DMS79 treated with DMSO at 0.1 percent for 48 hours (cell line): ENCODE measurements around the gene CBX4.

Source experiments
- DNase-seq: peaks from one replicate; lab custom pipeline; 2025; lab: John Stamatoyannopoulos, UW

CBX4 gene

GRCh38 chr17:79841369-79842135, 2.3 kb upstream of the CBX4 start:
- DNase-seq, result peak; percentile 31

- DNase-seq, result no peak
Observed at GRCh38 chr17:79840989-79841286, 1.7 kb upstream of the CBX4 start.

DNA sequence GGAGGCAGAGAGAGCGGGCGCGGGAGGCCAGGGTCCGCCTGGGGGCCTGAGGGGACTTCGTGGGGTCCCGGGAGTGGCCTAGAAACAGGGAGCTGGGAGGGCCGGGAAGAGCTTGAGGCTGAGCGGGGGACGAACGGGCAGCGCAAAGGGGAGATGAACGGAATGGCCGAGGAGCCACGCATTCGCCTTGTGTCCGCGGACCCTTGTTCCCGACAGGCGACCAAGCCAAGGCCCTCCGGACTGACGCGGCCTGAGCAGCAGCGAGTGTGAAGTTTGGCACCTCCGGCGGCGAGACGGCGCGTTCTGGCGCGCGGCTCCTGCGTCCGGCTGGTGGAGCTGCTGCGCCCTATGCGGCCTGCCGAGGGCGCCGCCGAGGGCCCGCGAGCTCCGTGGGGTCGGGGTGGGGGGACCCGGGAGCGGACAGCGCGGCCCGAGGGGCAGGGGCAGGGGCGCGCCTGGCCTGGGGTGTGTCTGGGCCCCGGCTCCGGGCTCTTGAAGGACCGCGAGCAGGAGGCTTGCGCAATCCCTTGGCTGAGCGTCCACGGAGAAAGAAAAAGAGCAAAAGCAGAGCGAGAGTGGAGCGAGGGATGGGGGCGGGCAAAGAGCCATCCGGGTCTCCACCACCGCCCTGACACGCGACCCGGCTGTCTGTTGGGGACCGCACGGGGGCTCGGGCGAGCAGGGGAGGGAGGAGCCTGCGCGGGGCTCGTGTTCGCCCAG, 1.2 kb upstream of the CBX4 start:
- DNase-seq, result peak; percentile 33

DNA sequence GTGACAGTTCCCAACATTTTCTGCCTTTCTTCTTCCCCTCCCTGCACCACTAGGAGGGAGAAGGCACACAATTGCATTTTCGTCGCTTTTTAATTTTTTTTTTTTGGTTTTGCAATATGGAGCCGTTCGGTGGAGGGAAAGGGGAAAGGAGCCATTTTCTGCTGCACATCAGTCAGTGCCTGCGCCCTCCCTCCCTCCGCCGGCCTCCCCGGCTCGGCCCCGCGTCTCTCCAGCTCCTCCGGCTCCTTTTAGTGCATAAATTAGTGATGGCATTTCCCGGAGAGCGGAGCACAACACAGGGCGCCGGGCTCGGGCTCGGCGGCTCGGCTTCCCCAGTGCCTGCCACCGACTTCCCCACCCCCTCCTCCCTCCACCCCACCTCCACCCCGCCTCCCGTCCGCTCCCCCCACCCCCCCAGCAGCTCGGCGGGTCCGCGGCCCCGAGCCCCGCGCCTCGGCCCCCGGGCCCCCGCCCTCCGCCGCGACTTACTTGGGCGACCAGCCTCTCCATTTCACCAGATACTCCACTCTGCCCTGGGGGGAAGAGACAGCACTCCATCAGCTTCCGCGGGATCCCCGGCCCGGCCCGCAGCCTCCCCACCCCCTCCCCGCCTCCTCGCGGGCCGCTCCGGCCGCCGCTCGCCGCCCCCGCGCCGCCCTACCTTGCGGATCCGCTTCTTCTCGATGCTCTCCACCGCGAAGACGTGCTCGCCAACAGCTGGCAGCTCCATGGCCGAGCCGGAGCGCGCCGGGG, 542 bp downstream of the CBX4 start:
- DNase-seq, result peak; percentile 6

GRCh38 chr17:79837888-79838521, 1.2 kb downstream of the CBX4 start:
- DNase-seq, result no peak

- DNase-seq, result no peak
Observed at GRCh38 chr17:79836972-79837887, 2.0 kb downstream of the CBX4 start.

DNA sequence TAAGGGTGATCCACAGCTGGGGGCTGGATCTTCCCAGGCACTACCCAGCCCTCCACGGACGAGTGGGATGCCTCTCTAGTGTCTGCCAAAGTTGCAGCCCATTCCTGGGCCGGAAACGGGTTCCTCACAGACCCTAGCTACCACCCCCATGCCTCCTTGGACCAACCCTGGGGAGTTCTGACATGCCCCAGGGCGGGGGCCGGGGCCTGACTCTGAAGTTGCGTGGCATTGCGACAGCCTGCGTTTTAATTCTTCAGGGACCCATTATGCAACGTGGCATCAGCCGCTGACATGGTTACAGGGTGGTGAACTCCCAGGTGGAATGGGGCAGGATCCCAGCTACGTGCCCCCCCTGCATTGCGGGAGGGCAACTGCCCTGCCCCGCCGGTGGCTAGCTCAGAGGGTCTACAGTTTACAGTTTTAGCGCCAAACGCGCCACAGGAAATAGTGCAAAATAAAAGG, 2.7 kb downstream of the CBX4 start:
- DNase-seq, result no peak

- DNase-seq, result no peak
Observed at GRCh38 chr17:79835953-79836509, 3.2 kb downstream of the CBX4 start.

- no peak for DNase-seq
Observed at GRCh38 chr17:79835470-79835899, 3.8 kb downstream of the CBX4 start.

- DNase-seq, result no peak
Observed at GRCh38 chr17:79834565-79835469, 4.4 kb downstream of the CBX4 start.

- no peak for DNase-seq
Observed at GRCh38 chr17:79833744-79834564, 5.3 kb downstream of the CBX4 start.

GRCh38 chr17:79833110-79833450, 6.2 kb downstream of the CBX4 start:
- no peak for DNase-seq

DNA sequence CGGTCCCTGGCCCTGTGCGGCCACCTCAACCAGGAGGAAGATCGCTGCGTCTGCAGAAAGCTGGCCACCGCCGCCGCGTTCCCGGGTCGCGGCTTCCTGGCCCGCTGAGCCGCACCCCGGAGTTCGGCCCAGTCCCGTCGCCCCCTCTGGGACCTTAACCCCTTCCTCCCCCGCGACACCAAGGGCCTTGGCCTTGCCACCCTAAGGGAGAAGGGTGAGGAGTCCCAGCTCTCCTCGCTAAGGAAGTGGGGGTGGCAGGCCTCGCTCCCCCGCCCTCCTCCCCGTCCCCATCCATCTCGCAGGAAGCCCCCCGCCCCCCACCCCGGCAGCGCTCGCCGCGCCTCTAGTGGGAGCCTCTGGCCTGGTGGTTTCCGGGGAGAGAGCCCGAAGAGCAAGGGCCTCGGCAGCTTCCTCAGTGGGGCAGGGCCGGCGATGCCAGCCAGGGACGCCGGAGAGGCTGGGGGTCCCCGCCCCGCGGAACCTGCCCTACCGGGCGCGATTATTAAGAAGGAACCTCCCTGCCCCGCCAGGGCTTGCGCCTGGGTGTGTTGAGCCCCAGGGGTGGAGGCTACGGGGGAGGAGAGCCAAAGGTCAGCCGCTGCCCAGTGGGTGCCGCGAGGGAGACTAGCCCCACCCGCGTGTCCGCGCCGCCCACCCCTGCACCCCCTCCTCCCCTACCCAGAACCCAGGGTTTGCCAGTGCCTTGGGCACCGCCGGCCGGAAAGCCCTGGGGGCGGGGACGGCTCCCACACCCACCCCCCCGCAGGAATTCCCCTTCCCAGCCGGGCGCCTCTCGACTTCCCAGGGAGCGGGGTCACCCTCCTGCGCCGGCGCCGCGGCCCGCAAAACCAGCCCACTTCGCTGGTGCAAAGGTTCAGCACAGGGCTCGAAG, 6.8 kb downstream of the CBX4 start:
- no peak for DNase-seq

- no peak for DNase-seq
Observed at GRCh38 chr17:79831265-79832217, 7.7 kb downstream of the CBX4 start.

- no peak for DNase-seq
Observed at GRCh38 chr17:79830763-79831264, 8.4 kb downstream of the CBX4 start.

GRCh38 chr17:79830303-79830702, 8.9 kb downstream of the CBX4 start:
- no peak for DNase-seq

GRCh38 chr17:79829457-79829856, 9.8 kb downstream of the CBX4 start:
- no peak for DNase-seq
